ENCODE results near the gene RHCG. TPM values are rescaled to one million over a fixed set of nuclear protein-coding genes. Genes with fewer than 3 reads are reported as not detected.

RHCG gene
- total RNA-seq, 2 experiments from 2014 or later = not detected

GRCh38 chr15:89523101-89523500, 26.7 kb upstream of the RHCG start:
- H3K27ac Mint-ChIP-seq = no peak overlapping the region
- no peaks in the 10 kb centered on the region for H3K4me1 Mint-ChIP-seq (ENCODE audit: low read depth)
- no peaks in the 10 kb centered on the region for H3K27me3 Mint-ChIP-seq
- H3K36me3 Mint-ChIP-seq = no peaks in the 10 kb centered on the region
- no peak for DNase-seq
- ChIA-PET POLR2A (no interaction called here), CTCF (no interaction called here)
- peaks cover 6% of the 10 kb centered on the region for H3K9me3 Mint-ChIP-seq
- H3K4me3 Mint-ChIP-seq = no peak overlapping the region
- intact Hi-C loops (cut with micrococcal nuclease) = no loop called here

GRCh38 chr15:89521605-89522004, 25.2 kb upstream of the RHCG start:
- Mint-ChIP-seq H3K27ac (no peak overlapping the region), H3K4me3 (no peak overlapping the region), H3K27me3 (peaks cover 2% of the 10 kb centered on the region), H3K9me3 (peaks cover 6% of the 10 kb centered on the region), H3K4me1 (ENCODE audit: low read depth) (no peaks in the 10 kb centered on the region), H3K36me3 (no peaks in the 10 kb centered on the region)
- ChIA-PET POLR2A (no interaction called here), CTCF (interaction anchor here (1.0 to 1.3 kb wide), 2 partner anchors 27 to 163 kb away, joined by 3 to 4 read pairs; no protein-coding TSS in a partner anchor)
- intact Hi-C loops (cut with micrococcal nuclease) = no loop called here
- no peak for DNase-seq

GRCh38 chr15:89515477-89515876, 19.1 kb upstream of the RHCG start:
- peaks cover 12% of the 10 kb centered on the region for H3K27me3 Mint-ChIP-seq
- CTCF ChIA-PET = no interaction called here
- no peaks in the 10 kb centered on the region for H3K9me3 Mint-ChIP-seq
- no peak overlapping the region for H3K4me3 Mint-ChIP-seq
- POLR2A ChIA-PET = no interaction called here
- DNase-seq = no peak
- intact Hi-C loops (cut with micrococcal nuclease) = no loop called here
- no peaks in the 10 kb centered on the region for H3K36me3 Mint-ChIP-seq
- no peaks in the 10 kb centered on the region for H3K4me1 Mint-ChIP-seq (ENCODE audit: low read depth)
- H3K27ac Mint-ChIP-seq = no peak overlapping the region

- no peak overlapping the region for H3K27ac Mint-ChIP-seq
- CTCF ChIA-PET = no interaction called here
- H3K36me3 Mint-ChIP-seq = no peaks in the 10 kb centered on the region
- H3K27me3 Mint-ChIP-seq = peaks cover 13% of the 10 kb centered on the region
- intact Hi-C loops (cut with micrococcal nuclease) = no loop called here
- no peaks in the 10 kb centered on the region for H3K9me3 Mint-ChIP-seq
- no peak for DNase-seq
- no peak overlapping the region for H3K4me3 Mint-ChIP-seq
- POLR2A ChIA-PET = no interaction called here
- H3K4me1 Mint-ChIP-seq (ENCODE audit: low read depth) = no peaks in the 10 kb centered on the region
Measured at GRCh38 chr15:89514596-89515406, 18.4 kb upstream of the RHCG start.

- ChIA-PET POLR2A (no interaction called here), CTCF (no interaction called here)
- Mint-ChIP-seq H3K4me1 (ENCODE audit: low read depth) (no peaks in the 10 kb centered on the region), H3K9me3 (no peaks in the 10 kb centered on the region), H3K27me3 (peaks cover 13% of the 10 kb centered on the region), H3K4me3 (no peak overlapping the region), H3K27ac (no peak overlapping the region), H3K36me3 (no peaks in the 10 kb centered on the region)
- intact Hi-C loops (cut with micrococcal nuclease) = no loop called here
- no peak for DNase-seq
Measured at GRCh38 chr15:89514186-89514585, 17.8 kb upstream of the RHCG start.

GRCh38 chr15:89513284-89513683, 16.9 kb upstream of the RHCG start:
- Mint-ChIP-seq H3K36me3 (no peaks in the 10 kb centered on the region), H3K9me3 (no peaks in the 10 kb centered on the region), H3K27ac (no peak overlapping the region), H3K4me3 (no peak overlapping the region), H3K4me1 (ENCODE audit: low read depth) (no peaks in the 10 kb centered on the region), H3K27me3 (peaks cover 13% of the 10 kb centered on the region)
- intact Hi-C loops (cut with micrococcal nuclease) = no loop called here
- CTCF ChIA-PET = no interaction called here
- DNase-seq = no peak
- POLR2A ChIA-PET = no interaction called here

GRCh38 chr15:89512631-89513030, 16.2 kb upstream of the RHCG start:
- no peak for DNase-seq
- no peaks in the 10 kb centered on the region for H3K9me3 Mint-ChIP-seq
- no peak overlapping the region for H3K27ac Mint-ChIP-seq
- H3K36me3 Mint-ChIP-seq = no peaks in the 10 kb centered on the region
- intact Hi-C loops (cut with micrococcal nuclease) = no loop called here
- POLR2A ChIA-PET = no interaction called here
- H3K4me3 Mint-ChIP-seq = no peak overlapping the region
- CTCF ChIA-PET = no interaction called here
- no peaks in the 10 kb centered on the region for H3K4me1 Mint-ChIP-seq (ENCODE audit: low read depth)
- H3K27me3 Mint-ChIP-seq = peaks cover 13% of the 10 kb centered on the region

- CTCF ChIA-PET = interaction anchor here (0.8 kb wide), 1 partner anchor 64 kb away, joined by 3 read pairs; no protein-coding TSS in a partner anchor
Measured at GRCh38 chr15:89506026-89506686, 9.8 kb upstream of the RHCG start.

GRCh38 chr15:89504166-89504565, 7.8 kb upstream of the RHCG start:
- Mint-ChIP-seq H3K4me1 (ENCODE audit: low read depth) (no peaks in the 10 kb centered on the region), H3K36me3 (no peaks in the 10 kb centered on the region), H3K9me3 (no peaks in the 10 kb centered on the region), H3K4me3 (no peak overlapping the region), H3K27ac (no peak overlapping the region), H3K27me3 (peaks cover 26% of the 10 kb centered on the region)
- ChIA-PET CTCF (no interaction called here), POLR2A (no interaction called here)
- intact Hi-C loops (cut with micrococcal nuclease) = no loop called here
- no peak for DNase-seq

More at GRCh38 chr15:89506026-89506686, 9.8 kb upstream of the RHCG start:
- DNase-seq = no peak
- H3K4me1 Mint-ChIP-seq (ENCODE audit: low read depth) = no peaks in the 10 kb centered on the region
- no peak overlapping the region for H3K4me3 Mint-ChIP-seq
- H3K9me3 Mint-ChIP-seq = no peaks in the 10 kb centered on the region
- intact Hi-C loops (cut with micrococcal nuclease) = no loop called here
- POLR2A ChIA-PET = no interaction called here
- H3K36me3 Mint-ChIP-seq = no peaks in the 10 kb centered on the region
- H3K27me3 Mint-ChIP-seq = peaks cover 17% of the 10 kb centered on the region
- no peak overlapping the region for H3K27ac Mint-ChIP-seq

GRCh38 chr15:89502867-89503595, 6.6 kb upstream of the RHCG start:
- intact Hi-C loops (cut with micrococcal nuclease) = no loop called here
- Mint-ChIP-seq H3K27ac (no peak overlapping the region), H3K9me3 (no peaks in the 10 kb centered on the region), H3K27me3 (peaks cover 35% of the 10 kb centered on the region), H3K4me3 (no peak overlapping the region), H3K36me3 (no peaks in the 10 kb centered on the region), H3K4me1 (ENCODE audit: low read depth) (no peaks in the 10 kb centered on the region)
- DNase-seq = no peak
- POLR2A ChIA-PET = interaction anchor here (1.3 kb wide), 1 partner anchor 9 kb away, joined by 3 read pairs; no protein-coding TSS in a partner anchor
- CTCF ChIA-PET = interaction anchor here (0.7 kb wide), 1 partner anchor 9 kb away, joined by 3 read pairs; no protein-coding TSS in a partner anchor

GRCh38 chr15:89501646-89502045, 5.3 kb upstream of the RHCG start:
- peaks cover 42% of the 10 kb centered on the region for H3K27me3 Mint-ChIP-seq
- H3K9me3 Mint-ChIP-seq = no peaks in the 10 kb centered on the region
- POLR2A ChIA-PET = interaction anchor here (1.3 kb wide), 1 partner anchor 7 kb away, joined by 3 read pairs; no protein-coding TSS in a partner anchor
- no peaks in the 10 kb centered on the region for H3K36me3 Mint-ChIP-seq
- peaks cover 3% of the 10 kb centered on the region for H3K4me1 Mint-ChIP-seq (ENCODE audit: low read depth)
- CTCF ChIA-PET = interaction anchor here (1.6 kb wide), 1 partner anchor 10 kb away, joined by 4 read pairs; no protein-coding TSS in a partner anchor
- H3K4me3 Mint-ChIP-seq = no peak overlapping the region
- H3K27ac Mint-ChIP-seq = no peak overlapping the region
- no peak for DNase-seq
- intact Hi-C loops (cut with micrococcal nuclease) = no loop called here

All from activated CD4-positive, alpha-beta memory T cell treated with anti-CD3 and anti-CD28 coated beads for 36 hours (primary cell).